COR-L47 (cell line): ENCODE data around the gene PPAN.

ENCODE experiments used
- DNase-seq: peaks from one replicate; lab custom pipeline; 2025; lab: John Stamatoyannopoulos, UW

Gene PPAN

DNA sequence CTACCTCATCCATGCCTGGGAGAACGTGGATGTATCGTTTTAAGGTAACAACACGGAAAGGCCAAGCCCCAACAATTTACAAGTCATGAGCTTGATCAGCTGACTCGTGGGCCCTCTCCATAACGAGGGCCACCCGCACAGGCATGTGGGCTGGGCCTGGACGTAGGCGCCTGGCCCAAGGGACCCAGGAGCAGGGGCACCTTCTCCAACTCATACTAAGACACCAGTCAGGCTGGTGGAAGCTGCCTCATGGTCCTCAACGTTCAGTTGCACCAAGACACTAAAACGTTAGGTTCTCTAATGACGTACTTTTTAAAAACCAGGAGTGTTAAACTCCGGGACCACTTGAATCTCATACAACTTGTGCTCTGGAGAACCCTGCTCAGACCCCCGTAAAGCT is 35.3 kb downstream of the PPAN start:
- DNase-seq = no peak

DNA sequence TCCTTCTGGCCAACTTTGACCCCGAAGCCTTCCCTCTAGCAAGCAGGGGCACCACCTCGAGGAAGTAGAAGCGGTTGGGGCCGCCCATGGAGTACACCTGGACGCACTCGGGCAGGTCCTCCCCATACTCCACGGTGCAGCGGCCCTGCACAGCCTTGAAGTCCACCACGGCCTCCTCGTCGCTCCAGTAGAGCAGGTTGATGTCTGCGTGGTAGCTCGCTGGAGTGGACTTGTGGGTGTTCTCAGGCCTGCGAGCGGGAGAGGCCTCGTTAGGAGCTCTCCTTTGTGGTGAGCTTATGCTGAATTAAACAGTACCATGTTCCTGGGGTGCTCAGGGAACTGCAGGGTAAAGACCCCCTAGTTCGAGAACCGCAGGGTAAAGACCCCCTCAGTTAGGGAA is 35.8 kb downstream of the PPAN start:
- DNase-seq = no peak

DNA sequence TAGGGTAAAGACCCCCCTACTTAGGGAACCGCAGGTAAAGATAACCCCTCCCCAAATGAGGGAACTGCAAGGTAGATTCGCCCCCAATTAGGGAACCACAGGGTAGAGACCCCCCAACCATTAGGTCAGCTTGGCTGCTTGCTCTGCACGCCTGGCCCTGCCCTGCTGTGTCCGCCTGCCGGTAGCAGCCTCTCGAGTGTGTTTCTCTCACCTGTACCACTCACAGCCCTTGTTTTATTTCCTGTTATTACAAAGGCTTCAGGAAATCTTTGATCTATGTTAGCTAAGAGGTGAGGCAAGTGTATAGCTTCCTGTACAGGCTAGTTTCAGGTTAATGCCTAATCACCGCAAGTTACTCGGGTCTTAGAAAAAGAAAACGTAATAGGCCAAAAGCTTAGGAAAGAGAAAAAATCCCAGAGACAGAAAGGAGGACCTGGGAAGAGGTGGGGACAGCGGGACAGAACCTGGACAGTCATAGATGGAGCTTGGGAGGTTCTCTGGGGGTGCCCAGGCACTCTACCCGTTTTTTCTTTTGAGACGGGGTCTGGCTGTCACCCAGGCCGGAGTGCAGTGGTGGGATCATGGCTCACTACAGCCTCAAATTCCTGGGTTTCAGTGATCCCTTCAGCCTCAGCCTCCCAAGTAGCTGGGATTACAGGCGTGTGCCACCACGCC is 36.7 kb downstream of the PPAN start:
- DNase-seq = no peak

DNA sequence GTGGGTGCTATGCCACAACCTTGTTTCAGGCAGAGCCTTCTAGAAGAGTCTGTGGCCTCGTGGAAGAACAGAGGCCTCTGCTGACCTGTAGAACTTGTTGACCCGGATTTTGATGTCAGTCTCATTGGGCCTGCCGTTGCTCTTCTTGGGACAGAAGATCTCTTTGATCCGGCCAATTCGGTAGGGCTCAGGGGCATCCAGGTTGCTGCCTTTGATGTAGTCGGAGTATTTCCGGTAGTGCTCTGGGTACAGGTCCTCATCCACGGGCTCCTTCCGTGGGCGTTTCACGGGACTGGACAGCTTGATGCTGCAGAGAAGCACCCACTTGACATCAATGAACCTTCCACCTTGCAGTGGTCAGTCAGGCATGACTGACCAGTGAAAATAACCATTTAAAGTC is 37.5 kb downstream of the PPAN start:
- no peak for DNase-seq

DNA sequence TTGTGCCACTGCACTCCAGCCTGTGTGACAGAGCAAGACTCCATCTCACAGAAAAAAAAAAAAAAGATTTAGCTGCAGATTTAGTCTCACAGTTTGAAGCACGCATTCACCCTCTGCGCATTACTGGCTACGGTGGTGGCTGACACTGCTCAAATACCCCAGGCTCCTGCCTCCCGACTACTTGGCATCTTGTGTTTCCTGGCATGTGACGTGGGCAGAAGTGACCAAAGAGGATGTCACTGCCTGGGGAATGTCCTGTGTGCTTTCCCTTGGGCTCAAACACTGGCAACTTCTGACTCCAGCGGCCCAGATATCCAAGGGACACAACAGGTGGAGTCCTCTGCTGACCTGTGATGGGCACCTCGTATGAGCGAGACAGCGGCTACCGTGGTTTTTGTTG is 38.2 kb downstream of the PPAN start:
- no peak for DNase-seq

DNA sequence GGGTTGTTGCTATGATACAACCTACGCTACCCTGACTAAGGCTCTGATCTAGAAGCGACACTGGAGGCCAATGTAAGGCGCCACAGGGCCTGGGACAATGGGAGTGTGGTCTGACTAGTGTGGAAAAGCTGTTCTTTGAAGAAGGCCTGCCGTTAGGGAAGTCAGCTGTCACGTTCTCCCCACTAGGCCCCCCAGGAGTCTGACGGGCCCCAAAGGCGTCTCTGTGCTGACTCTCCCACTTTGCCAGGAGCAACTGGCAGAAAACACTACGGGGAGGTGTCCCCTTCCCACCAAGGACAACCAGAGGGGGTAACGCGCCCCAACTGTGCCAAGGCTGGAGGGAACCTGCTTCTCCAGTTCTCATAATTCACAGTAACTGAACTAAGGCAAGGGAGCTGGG is 38.9 kb downstream of the PPAN start:
- DNase-seq = no peak

DNA sequence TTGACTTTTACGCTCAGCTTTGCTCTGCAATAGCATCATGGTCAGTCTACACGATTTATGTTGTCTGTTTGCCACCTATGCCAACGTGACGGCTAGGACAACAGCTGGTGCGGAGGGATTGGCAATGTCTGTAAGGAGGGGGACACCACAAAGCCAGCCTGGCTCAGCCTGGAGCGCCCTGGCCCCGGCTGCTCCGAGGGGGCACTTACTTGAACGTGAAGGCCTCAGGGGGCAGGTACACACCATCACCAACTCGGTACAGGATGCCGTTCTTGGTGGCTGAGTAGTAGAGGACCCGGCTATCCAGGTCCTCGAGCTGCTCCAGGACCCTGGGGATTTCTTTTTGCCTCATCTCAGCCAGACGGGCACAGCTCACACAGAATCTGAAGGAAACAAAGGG is 40.0 kb downstream of the PPAN start:
- DNase-seq = no peak

DNA sequence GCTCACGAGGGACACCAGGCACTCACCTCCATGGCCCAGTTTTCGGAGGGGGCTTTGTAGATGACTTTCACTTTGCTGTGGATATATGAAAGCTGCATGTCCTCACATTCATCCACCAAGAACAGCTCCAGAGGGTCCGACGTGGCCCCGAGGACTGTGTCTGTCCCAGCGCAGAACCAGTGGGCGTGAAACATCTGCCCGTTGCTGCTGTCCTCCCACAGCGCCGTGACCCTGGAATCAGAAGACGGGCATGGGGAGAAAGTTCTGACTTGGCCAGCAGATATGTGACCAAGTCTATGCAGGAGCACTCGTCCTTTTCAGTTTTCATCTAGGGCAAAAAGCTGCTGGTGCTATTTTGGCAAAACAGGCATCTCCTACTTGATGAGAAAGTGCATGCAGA is 43.3 kb downstream of the PPAN start:
- DNase-seq = no peak

DNA sequence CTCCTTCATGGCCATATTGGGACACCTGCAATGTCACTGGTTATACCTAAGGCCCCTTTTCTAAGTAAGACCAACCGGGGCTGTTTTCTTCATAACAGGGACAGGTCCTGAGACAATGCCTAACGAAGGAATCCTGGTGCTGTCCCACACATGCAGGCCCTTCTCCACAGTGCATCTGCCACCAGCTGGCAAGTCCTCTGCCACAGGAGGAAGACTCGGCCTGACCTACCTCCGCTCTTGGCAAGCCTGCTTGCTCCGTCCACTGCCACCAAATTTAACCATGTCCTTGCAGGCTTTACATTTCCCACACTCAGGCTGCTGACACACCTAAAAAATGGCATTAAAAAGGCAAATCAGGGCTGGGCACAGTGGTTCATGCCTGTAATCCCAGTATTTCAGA is 45.4 kb downstream of the PPAN start:
- no peak for DNase-seq

DNA sequence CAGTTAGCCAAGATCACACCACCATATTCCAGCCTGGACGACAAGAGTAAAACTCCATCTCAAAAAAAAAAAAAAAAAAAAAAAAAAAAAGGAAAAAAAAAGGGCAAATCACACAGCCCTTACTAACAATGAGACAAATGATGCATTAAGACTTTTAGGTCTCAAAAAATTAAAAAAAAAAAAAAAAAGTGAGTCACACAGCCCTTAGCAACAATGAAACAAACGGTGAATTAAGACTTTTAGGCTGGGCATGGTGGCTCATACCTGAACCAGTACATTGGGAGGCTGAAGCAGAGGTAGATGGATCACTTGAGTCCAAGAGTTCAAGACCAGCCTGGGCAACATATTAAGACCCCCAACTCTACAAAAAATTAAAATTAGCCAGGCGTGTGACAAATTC is 45.9 kb downstream of the PPAN start:
- no peak for DNase-seq

DNA sequence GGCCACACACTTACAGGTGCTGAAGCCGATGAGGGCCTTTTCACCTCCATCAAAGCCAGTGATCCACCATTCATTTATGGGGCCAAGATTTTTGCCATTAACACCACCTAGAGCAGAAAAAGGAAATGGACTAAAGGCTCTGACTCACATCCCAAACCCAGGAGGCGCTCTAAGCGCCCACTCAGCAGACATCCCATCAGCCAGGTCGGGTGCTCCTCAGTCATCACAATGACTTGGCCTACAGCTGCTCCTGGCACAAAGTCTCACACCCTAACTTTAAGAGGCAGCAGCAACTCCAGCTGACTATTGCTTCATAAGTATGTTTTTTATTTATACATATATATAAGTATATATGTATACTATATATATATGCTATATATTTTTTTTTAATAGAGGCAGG is 49.7 kb downstream of the PPAN start:
- no peak for DNase-seq

DNA sequence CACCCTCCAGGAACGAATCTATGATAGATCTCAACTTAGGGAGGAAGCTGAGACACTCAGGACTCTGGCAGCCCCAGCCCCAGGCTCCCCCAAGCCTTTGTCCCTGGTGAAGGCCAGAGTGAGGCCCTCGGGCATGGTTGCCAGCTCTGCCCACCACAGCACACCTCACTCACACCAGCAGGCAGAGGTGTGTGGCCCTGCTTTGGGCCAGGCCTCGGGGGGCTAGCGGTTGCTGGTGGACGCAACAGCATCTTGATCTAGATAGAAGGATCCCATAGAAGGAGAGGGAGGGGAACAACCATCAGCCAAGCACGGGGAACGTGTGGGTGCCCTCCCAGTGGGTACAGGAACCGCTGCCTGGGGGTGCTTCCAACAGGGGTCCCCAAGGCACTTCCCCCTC is 51.9 kb downstream of the PPAN start:
- DNase-seq = no peak

DNA sequence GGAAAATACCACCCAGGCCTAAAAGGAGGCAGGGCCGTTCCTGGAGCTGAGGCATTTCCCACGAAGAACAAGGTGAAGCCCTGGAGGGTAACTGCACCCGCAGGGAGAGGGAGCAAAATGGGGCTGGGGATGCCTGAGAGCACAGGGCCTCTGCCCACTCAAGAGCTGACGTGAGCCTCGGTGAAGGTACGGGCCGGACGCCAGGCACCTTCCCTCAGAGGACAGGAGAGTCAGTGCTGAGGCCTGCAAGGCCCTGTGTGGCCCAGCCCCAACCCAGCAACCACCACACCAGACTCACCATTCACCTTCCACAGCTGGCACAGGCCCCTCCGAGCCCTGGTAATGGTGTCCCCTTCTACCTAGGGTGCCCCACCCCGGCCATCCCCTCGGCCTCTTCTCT is 52.3 kb downstream of the PPAN start:
- no peak for DNase-seq

DNA sequence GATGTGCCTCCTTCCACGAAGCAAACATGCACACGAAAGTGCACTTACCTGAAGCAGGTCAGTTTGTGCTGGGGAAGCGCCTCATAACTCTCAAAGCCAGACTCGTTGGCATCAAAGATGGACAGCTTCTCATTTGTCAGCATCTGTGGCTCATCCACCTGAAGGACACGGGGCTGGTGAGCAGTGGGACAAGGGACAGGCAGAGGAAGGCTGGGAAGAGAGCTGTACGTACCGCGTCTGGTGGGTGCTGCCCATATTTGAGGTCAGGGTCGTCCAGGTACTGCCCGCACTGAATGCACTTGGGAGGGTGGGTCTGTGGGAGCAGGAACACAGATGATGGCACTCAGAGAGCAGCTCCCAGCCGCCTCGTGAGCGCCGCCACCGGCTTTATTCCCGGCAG is 53.4 kb downstream of the PPAN start:
- DNase-seq = no peak
